GM18526 (cell line): ENCODE measurements around the gene PATE1.

Source experiments
- POLR2A ChIP-seq: IDR thresholded peaks from 3 replicates; pipeline ENCODE4 v1.6.1; 2011; ENCODE audit not compliant: insufficient read length; ENCODE audit errors: extremely low read depth

The PATE1 gene

DNA sequence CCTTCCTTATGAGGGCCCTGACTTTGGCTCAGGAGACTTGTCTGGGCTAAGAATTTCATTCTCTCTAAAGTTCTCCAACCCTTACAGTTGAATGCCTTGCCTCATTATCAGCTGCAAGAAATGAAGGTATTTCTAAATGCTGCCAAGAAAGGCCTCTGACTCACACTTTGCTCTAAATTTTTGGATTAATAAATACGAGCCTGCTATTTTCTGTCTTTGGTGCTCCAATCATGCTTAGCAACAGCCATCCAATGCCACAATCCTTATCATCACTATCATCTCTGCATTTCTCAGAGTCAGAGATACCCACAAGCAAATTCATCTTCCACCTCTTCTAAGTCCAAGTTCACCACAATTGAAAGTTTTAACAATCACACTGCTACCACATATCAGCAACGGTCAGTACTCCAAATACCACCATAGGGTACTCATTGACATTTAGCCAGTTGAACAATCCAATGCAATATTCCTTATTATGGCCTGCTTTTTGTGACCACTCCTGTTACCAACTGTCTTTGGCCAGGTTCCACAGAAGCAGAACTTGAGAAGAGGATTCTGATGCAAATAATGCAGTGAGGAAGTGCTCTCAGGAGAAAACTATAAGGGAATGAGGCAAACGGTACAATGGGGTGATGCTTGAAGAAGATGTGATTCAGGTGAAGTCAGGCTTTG, 26.9 kb downstream of the PATE1 start:
- no peak for TF ChIP-seq POLR2A

DNA sequence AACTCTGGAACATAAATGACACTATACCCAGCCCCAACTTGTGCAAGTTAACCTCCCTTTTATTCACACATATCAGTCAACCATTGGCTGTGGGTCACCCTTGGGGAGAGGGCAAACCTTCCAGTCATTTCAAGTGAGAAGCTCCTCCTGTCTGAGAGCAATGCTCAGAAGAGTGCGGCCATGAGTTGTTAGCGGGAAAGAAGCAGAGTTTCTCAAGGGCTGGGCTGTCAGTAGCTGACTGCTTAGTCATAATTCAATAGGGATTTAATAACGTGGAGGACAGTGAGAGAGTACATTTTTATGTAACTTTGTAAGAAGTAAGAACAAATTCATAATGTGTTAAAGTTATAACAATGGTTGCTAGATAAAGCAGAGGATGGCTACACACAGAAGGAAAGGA, 27.4 kb downstream of the PATE1 start:
- TF ChIP-seq POLR2A: no peak

DNA sequence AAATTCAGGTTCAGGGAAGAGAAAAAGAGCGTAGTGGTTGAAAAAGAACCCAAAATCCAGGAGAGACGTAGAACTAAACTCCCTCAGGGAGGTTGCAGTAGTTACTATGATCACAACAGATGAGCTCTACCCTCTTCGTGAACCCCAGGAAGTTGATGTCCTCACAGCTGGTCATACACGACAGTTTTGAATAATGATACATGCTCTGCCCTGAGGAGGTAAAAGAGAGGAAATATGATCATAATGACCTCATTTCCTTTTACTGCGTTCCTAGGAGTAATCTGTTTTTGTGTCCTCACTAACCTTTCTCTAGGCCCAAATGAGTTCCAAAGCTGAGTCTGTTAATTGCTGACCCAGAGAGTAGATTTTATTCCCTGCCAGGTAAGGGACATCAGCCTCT, 31.2 kb downstream of the PATE1 start:
- no peak for TF ChIP-seq POLR2A

DNA sequence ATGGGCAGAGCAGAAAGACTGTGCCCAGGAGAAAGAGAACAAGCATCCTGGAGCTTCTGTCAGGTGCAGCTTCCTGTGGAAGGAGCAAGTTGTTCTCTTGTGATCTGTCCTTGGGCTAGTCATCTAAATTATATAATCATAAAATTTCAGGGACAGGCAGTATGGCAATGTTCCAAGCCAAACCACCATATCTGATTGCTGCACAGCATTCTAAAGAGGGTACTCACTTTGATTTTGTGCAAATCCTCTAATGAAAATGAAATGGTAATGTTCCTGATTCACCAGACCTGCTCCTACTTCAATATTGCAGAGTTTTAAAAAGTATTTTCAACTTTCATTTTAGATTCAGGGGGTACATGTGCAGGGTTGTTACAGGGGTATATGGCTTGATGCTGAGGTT, 32.6 kb downstream of the PATE1 start, which contains the start of gene PATE2:
PATE2 (minus strand) TSS at position 101 of the 400 bp plus-strand sequence; CDS start at position 46, 55 bp downstream.
- TF ChIP-seq POLR2A: no peak

DNA sequence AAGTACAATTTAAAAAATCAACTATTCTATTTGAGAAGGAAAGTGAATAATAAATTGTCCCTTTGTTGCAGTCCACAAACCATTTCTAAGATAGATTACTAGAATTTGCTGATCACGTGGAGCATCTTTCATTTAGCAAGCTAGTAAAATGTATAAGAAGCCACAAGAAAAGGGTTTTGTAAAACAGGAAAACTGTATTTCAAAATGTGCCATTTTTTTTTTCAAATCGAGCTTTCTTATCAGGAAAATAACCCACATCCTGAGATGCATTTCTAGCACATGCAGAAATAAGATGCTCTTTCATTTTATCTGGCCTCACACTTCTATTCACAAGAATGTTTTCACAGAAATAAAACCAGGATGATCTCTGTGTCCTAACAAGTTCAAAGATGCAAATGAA, 38.6 kb downstream of the PATE1 start:
- TF ChIP-seq POLR2A: no peak

DNA sequence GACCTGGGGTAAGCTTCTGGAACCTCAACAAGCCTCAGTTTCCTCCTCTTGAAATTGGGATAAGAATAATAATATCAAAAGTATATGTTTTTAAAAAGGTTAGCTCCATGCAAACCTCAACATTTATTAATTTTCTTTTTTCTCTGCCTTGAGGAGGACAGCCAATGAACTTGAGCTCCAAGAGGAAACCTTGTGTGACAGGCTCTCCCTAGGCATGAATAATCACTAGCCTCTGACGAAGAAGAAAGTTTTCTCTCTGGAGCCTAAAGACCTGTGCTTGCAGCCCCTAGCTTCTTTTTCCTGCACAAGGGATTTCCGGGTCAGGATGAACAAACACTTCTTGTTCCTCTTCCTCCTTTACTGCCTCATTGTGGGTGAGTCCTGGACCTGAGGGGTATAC, 41.7 kb downstream of the PATE1 start, which contains the start of gene PATE3:
PATE3 (plus strand) TSS at position 301 of the 400 bp plus-strand sequence; CDS start at position 326, 25 bp downstream.
- TF ChIP-seq POLR2A: no peak

DNA sequence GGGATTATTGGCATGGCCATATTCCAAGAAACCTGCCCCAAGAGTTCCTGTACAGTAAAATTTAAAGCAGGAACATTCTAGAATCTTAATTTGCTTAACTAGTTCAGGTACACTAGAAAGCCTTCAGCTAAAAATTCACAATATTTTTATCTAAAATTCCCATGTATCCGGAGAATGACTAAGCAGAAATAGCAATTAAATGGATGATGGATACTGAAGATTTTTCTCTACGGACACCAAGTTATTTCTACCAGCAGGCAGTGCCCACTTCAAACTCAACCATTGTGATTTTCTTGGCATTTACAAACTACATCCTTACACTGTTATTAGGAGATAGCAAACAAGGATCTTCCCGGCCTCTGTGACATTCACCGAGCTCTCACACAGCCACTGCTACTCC, 44.7 kb downstream of the PATE1 start:
- TF ChIP-seq POLR2A: no peak

DNA sequence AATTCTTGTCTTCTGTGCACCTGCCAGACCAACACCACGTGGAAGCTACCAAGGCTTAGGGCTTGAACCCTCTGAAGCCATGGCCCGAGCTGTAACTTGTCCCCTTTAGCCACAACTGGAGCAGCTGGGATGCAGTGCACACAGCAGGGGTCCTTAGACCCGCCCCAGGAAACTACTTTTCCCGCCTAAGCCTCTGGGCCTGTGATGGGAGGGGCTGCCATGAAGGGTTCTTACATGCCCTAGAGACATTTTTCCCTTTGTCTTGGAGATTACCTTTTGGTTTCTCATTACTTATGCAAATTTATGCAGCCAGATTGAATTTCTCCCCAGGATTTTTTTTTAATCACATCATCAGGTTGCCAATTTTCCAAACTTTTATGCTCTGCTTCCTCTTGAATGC, 51.6 kb downstream of the PATE1 start:
- no peak for TF ChIP-seq POLR2A
